ENCODE data around the gene PRKAG2.

DNA sequence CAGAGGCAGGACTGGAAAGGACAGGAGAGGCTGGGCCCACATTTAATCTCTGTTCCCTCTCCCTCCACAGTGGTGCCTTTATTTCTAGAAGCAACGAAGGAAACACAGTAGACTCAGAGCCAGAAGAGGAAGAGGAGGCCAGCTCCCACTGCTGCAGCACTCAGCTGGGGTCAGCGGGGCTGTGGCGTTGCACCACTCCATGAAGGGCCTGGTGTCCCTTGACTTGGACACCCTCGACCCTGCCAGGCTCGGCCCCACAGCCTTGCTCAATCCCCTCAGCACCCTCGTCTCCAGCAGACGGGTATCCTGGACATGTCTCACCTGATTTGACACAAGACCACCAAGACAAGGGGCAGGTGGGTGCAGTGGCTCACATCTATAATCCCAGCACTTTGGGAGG, 38.8 kb downstream of the PRKAG2 start:
- TF ChIP-seq CTCF (IDR thresholded peaks at IDR 0.05), result no peak
- no peak for TF ChIP-seq POLR2A (IDR thresholded peaks at IDR 0.05)

Data from Peyer's patch (tissue), 4 donors.